Esophagus (tissue), 2 donors: Measurements from ENCODE around the gene NCR2. TPM values are rescaled to one million over a fixed set of nuclear protein-coding genes. Genes with fewer than 3 reads are reported as not detected.
A peak's percentile ranks its signal among the peaks of the same experiment; 100 is the strongest.

ENCODE experiments used
- H3K27ac ChIP-seq, 2 donors: one replicate each; pipeline ENCODE4 v1.5.1; 2013; ENCODE audit warnings: low read depth in 2 of 2, mild to moderate bottlenecking in 2 of 2, inconsistent platforms in 1 of 2, low read length in 1 of 2, moderate library complexity in 1 of 2
- H3K27me3 ChIP-seq, 2 donors: one replicate each; pipeline ENCODE4 v1.6.1; 2013; ENCODE audit warnings: low read length in 2 of 2, control low read depth in 1 of 2, mild to moderate bottlenecking in 1 of 2; ENCODE audit not compliant: insufficient read depth in 2 of 2, control insufficient read depth in 1 of 2
- H3K36me3 ChIP-seq, 2 donors: one replicate each; pipeline ENCODE4 v1.6.1; 2013; ENCODE audit warnings: low read length in 1 of 2; ENCODE audit not compliant: control insufficient read depth in 2 of 2, insufficient read depth in 2 of 2
- H3K4me1 ChIP-seq, 2 donors: one replicate each; pipeline ENCODE4 v1.6.1; 2013; ENCODE audit warnings: low read length in 1 of 2; ENCODE audit not compliant: control insufficient read depth in 2 of 2, insufficient read depth in 2 of 2
- H3K4me3 ChIP-seq, 2 donors: one replicate each; pipeline ENCODE4 v1.5.1; 2013; ENCODE audit warnings: low read length in 2 of 2, mild to moderate bottlenecking in 2 of 2, low read depth in 1 of 2, moderate library complexity in 1 of 2
- H3K9me3 ChIP-seq, 2 donors: one replicate each; pipeline ENCODE4 v1.6.1; 2013; ENCODE audit warnings: mild to moderate bottlenecking in 2 of 2, low read depth in 1 of 2, low read length in 1 of 2, moderate library complexity in 1 of 2; ENCODE audit not compliant: control insufficient read depth in 2 of 2, insufficient read depth in 1 of 2
- WGBS, 2 donors: extraction: QIAGEN DNeasy Blood & Tissue Kit; methylation state at CpG; one replicate each; pipeline ENCODE4 v1.1.7; 2013; 5-methylcytosine and 5-hydroxymethylcytosine counted together
- polyA plus RNA-seq, 2 donors: library from polyadenylated mRNA; stranded (reverse); fragments of 200-250 nt; gene quantifications; one replicate each; pipeline ENCODE4 v1.2.3, GENCODE V29; 2013
- donor health status: healthy with polysubstance abuse.
- donor health status: Bipolar disorder and iron deficiency.

The NCR2 gene
- polyA plus RNA-seq, 2 donors = not detected

GRCh38 chr6:41371461-41371991 is 36.1 kb downstream of the NCR2 start:
- peak overlapping the region; percentile 3 to 24 for H3K4me3 ChIP-seq
- H3K4me1 ChIP-seq = peaks cover 9 to 12% of the 10 kb centered on the region in 2 donors
- H3K27ac ChIP-seq = no peak overlapping the region
- H3K9me3 ChIP-seq = peaks cover 0 to 3% of the 10 kb centered on the region in 2 donors
- WGBS, 2 donors = 7 to 9% methylated on average over 39 of the region's 39 CpGs
- H3K36me3 ChIP-seq = no peaks in the 10 kb centered on the region
- peaks cover 4 to 16% of the 10 kb centered on the region in 2 donors for H3K27me3 ChIP-seq

DNA sequence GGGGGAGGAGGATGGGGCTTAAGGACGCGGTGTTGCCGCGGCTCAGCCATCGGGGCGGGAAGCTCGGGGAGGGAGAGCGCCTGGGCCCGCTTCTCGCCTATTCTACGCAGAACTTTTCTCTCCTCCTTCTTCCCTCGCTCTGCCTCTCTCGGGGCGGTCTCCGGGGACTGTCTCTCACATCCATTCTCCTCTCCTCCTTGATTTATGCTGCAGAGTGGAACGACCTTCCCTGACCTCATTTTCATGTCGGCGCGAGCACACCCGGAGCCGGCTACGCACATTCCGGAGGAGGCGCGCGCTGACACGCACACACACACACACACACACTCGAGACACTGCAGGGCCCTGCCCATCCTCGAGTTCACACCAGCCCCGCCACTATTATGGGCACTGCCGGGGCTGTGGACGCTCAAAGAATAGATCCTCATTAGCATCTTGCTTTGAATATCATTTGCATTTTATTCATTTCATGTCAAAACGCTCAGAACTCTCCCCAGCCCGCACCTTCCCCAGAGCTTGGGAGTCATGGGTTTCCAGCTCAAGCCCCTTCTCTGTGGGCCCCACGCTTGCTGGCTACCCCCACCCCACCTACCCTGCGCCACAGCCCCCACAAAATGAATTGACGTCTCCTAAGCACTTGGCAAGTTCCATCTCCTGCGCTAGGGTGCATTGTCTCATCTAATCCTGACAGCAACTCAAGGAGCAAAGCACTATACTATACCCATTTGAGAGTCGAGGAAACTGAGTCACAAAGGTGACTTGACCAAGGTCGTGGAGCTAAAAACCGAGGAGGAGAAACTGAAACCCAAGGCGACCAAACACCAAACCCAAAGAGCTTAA is 36.8 kb downstream of the NCR2 start:
- Histone ChIP-seq H3K36me3 (no peaks in the 10 kb centered on the region), H3K27ac (no peak overlapping the region), H3K27me3 (peaks cover 4 to 16% of the 10 kb centered on the region in 2 donors), H3K9me3 (peaks cover 0 to 3% of the 10 kb centered on the region in 2 donors), H3K4me1 (peaks cover 9 to 12% of the 10 kb centered on the region in 2 donors), H3K4me3 (peak overlapping the region; percentile 6 to 24)
- WGBS, 2 donors = 2 to 4% methylated on average over 39 to 42 of the region's 42 CpGs

GRCh38 chr6:41372832-41373626 is 37.6 kb downstream of the NCR2 start:
- Histone ChIP-seq H3K27ac (no peak overlapping the region), H3K27me3 (peaks cover 4 to 16% of the 10 kb centered on the region in 2 donors), H3K36me3 (no peaks in the 10 kb centered on the region), H3K4me1 (peaks cover 9 to 12% of the 10 kb centered on the region in 2 donors), H3K9me3 (peaks cover 0 to 3% of the 10 kb centered on the region in 2 donors), H3K4me3 (peak overlapping the region in 1 of 2 donors; percentile 24)
- 4% methylated on average over 72 to 81 of the region's 81 CpGs for WGBS, 2 donors

GRCh38 chr6:41373627-41373918 is 38.2 kb downstream of the NCR2 start:
- H3K9me3 ChIP-seq = peaks cover 0 to 3% of the 10 kb centered on the region in 2 donors
- H3K27ac ChIP-seq = no peak overlapping the region
- 6 to 8% methylated on average over 22 of the region's 22 CpGs for WGBS, 2 donors
- no peak overlapping the region for H3K4me3 ChIP-seq
- peaks cover 4 to 16% of the 10 kb centered on the region in 2 donors for H3K27me3 ChIP-seq
- H3K4me1 ChIP-seq = peaks cover 9 to 12% of the 10 kb centered on the region in 2 donors
- no peaks in the 10 kb centered on the region for H3K36me3 ChIP-seq

- Histone ChIP-seq H3K36me3 (no peaks in the 10 kb centered on the region), H3K27ac (no peak overlapping the region), H3K4me3 (no peak overlapping the region), H3K4me1 (peaks cover 9 to 12% of the 10 kb centered on the region in 2 donors), H3K9me3 (peaks cover 0 to 3% of the 10 kb centered on the region in 2 donors), H3K27me3 (peaks cover 4 to 16% of the 10 kb centered on the region in 2 donors)
- 7 to 8% methylated on average over 65 of the region's 65 CpGs for WGBS, 2 donors
These were observed 38.7 kb downstream of the NCR2 start for GRCh38 chr6:41373919-41374617.

DNA sequence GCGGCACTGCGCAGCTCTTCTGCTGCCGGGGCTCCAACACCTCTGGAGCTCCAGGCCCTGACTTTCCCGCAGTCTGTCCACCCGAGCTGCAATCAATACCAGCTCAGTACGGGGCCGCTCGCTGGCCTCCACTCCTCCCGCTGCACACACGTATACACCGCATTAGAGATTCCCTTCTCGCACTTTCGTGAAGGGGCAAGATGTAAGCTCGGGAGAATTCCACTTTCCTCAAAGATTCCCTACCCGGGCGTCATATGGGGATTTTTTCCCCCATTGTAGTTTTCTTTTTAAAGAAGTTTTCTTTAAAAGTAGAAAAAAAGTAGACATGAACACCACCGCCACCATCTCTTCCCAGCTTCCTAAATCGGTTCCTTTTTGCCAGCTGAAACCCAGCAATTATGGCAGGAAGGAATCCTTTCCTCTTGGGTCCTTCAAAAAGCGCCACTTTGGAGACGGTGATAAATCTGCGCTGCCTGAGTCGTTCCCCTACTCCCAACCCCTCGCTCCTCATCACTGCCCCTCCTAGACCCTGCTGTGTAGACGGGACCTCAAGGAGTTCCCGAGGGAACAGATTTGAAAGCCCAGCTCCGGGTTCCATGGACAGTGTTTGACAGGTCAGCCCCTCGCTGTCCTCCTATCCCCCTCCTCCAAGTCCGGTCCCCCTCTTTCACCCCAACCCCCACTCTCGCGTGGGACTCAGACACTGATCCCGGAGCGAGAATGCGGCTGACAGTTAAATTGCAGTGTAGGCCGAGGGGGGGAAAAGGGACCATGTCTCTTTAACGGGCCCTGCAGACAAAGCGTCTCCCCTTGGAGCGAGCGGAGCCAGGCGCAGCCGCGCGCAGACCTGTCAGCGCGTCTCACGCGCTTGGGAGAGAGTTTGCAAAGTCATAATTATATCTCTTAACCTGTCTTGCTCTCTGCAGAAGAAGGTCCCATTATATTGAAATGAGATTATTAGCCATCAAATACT is 39.5 kb downstream of the NCR2 start:
- Histone ChIP-seq H3K27me3 (peaks cover 4 to 16% of the 10 kb centered on the region in 2 donors), H3K9me3 (peaks cover 0 to 3% of the 10 kb centered on the region in 2 donors), H3K4me3 (no peak overlapping the region), H3K27ac (no peak overlapping the region), H3K36me3 (no peaks in the 10 kb centered on the region), H3K4me1 (peaks cover 9 to 12% of the 10 kb centered on the region in 2 donors)
- WGBS, 2 donors = 7 to 10% methylated on average over 46 of the region's 46 CpGs

GRCh38 chr6:41375598-41376151 is 40.3 kb downstream of the NCR2 start:
- no peak overlapping the region for H3K4me3 ChIP-seq
- H3K4me1 ChIP-seq = peaks cover 9 to 12% of the 10 kb centered on the region in 2 donors
- no peaks in the 10 kb centered on the region for H3K36me3 ChIP-seq
- peaks cover 0 to 3% of the 10 kb centered on the region in 2 donors for H3K9me3 ChIP-seq
- 12 to 16% methylated on average over 30 of the region's 30 CpGs for WGBS, 2 donors
- peaks cover 4 to 13% of the 10 kb centered on the region in 2 donors for H3K27me3 ChIP-seq
- no peak overlapping the region for H3K27ac ChIP-seq

GRCh38 chr6:41376176-41376575 is 40.8 kb downstream of the NCR2 start:
- H3K9me3 ChIP-seq = peaks cover 0 to 3% of the 10 kb centered on the region in 2 donors
- H3K27ac ChIP-seq = no peak overlapping the region
- no peak overlapping the region for H3K4me3 ChIP-seq
- 58 to 61% methylated on average over 5 of the region's 5 CpGs for WGBS, 2 donors
- H3K36me3 ChIP-seq = no peaks in the 10 kb centered on the region
- H3K4me1 ChIP-seq = peaks cover 9 to 11% of the 10 kb centered on the region in 2 donors
- H3K27me3 ChIP-seq = peaks cover 4 to 12% of the 10 kb centered on the region in 2 donors
